ENCODE measurements around the gene SPACA5. TPM values are rescaled to one million over a fixed set of nuclear protein-coding genes. Genes with fewer than 3 reads are reported as not detected.

The SPACA5 gene
- total and polyA plus RNA-seq, 9 of the 15 experiments (the other 6 are each of a cell fraction or from before 2014, with no cell fraction given), result not detected

DNA sequence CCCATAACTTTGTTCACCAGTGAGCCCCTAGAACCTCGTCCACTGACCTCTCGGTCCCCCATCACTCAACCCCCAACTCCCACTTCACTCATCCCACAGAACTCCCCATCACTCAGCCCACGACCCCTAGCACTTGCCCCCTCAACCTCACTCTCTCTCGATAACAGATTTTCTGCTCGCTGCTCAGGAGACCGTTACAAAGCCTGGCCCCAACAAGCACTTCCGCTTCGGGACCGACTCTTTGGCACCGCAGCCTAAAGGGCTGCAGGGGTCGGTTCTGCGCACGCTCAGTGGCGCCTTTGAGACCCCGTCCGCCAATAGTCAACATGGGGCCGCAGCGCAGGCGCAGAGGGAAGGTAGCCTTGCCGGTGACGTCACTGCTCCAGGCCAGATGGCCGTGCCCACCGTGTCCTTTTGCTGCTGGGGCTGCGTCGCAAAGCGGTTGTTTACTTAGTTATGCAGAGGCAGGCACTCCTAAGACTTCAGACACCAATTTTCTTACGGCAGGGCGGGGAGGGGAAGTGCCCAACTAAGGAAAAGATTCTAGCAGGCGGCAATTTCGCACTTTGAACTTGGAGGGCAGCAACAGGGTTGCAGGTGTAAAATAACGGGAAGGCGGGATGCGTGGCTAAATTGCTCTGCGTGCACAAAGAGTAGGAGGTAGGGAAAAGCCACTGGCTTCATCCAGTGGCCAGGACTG lies 2.9 kb upstream of the SPACA5 start, which contains the start of gene ZNF182:
ZNF182 (minus strand) TSS at position 232 of the 700 bp plus-strand sequence. CDS start 1,380 bp downstream, outside the sequence.
- Histone ChIP-seq H3K4me3 (peak within 1 kb of the TSS; percentile 57), H3K9ac (ENCODE audit: insufficient read depth in 1 of 2, low read depth in 2 of 2, low read length in 2 of 2) (peak within 1 kb of the TSS; percentile 75 to 81), H3K4me2 (ENCODE audit: insufficient read depth, low read length) (peak within 1 kb of the TSS; percentile 72), H2AFZ (ENCODE audit: low read depth, low read length) (peak within 1 kb of the TSS; percentile 88), H4K20me1 (replicated peaks; ENCODE audit: control insufficient read depth, insufficient read depth, low read length) (no peaks in the 10 kb centered on the region), H3K9me1 (ENCODE audit: control insufficient read depth, insufficient read depth, low read length) (no peaks in the 10 kb centered on the region), H3K27me3 (ENCODE audit: control insufficient read depth in 2 of 2, insufficient read depth in 2 of 2, low read length in 2 of 2) (no peaks in the 10 kb centered on the region), H3K9me3 (replicated peaks; ENCODE audit: control insufficient read depth, insufficient read depth, low read depth, low read length) (no peaks in the 10 kb centered on the region), H3K4me1 (replicated peaks in 1 of 2; ENCODE audit: control insufficient read depth in 2 of 2, insufficient read depth in 2 of 2, low read length in 2 of 2) (peaks cover 2 to 7% of the 10 kb centered on the region in 2 experiments; a peak in 3 of 5 replicates), H3K27ac (ENCODE audit: extremely low read depth, low read depth, low read length) (peak within 1 kb of the TSS; percentile 62), H3K36me3 (ENCODE audit: control insufficient read depth, insufficient read depth, low read length) (no peaks in the 10 kb centered on the region; the same call in 2 of the 3 replicates), H3K79me2 (ENCODE audit: control insufficient read depth, insufficient read depth, low read length) (peaks cover 14% of the 10 kb centered on the region)
- ChIA-PET CTCF (ENCODE audit: low intra/inter-chr PET ratio) (no interaction called here), POLR2A (no interaction called here)
- in situ Hi-C loops (cut with MboI) (no loop called here), intact Hi-C loops (cut with micrococcal nuclease) (no loop called here)
- FAIRE-seq (peak; percentile 77), ATAC-seq (peak; percentile 98), DNase-seq (ENCODE audit: extremely low read depth in 1 of 4, low spot score in 3 of 4) (peak; percentile 89 to 93 (median 90))
- 11% methylated on average over 29 of the region's 34 CpGs for WGBS (ENCODE audit: insufficient coverage, low coverage, missing lambda C conversion rate)
- BruUV-seq (replicated peaks), result no TSS peak
- peak; percentile 50; the same call in 1 of the 2 replicates for TF ChIP-seq PML (IDR thresholded peaks at IDR 0.05; ENCODE audit: low read length)
- 0 out of 2 replicates have a peak, but pooled peaks have one; percentile 40 for TF ChIP-seq DPF2 (IDR thresholded peaks at IDR 0.05)
- TF ChIP-seq CREM (IDR thresholded peaks at IDR 0.05; ENCODE audit: low read depth), result peak; percentile 94
- no peak for TF ChIP-seq GTF2A2 (tag; IDR thresholded peaks at IDR 0.05)
- TF ChIP-seq, protein P1, sequence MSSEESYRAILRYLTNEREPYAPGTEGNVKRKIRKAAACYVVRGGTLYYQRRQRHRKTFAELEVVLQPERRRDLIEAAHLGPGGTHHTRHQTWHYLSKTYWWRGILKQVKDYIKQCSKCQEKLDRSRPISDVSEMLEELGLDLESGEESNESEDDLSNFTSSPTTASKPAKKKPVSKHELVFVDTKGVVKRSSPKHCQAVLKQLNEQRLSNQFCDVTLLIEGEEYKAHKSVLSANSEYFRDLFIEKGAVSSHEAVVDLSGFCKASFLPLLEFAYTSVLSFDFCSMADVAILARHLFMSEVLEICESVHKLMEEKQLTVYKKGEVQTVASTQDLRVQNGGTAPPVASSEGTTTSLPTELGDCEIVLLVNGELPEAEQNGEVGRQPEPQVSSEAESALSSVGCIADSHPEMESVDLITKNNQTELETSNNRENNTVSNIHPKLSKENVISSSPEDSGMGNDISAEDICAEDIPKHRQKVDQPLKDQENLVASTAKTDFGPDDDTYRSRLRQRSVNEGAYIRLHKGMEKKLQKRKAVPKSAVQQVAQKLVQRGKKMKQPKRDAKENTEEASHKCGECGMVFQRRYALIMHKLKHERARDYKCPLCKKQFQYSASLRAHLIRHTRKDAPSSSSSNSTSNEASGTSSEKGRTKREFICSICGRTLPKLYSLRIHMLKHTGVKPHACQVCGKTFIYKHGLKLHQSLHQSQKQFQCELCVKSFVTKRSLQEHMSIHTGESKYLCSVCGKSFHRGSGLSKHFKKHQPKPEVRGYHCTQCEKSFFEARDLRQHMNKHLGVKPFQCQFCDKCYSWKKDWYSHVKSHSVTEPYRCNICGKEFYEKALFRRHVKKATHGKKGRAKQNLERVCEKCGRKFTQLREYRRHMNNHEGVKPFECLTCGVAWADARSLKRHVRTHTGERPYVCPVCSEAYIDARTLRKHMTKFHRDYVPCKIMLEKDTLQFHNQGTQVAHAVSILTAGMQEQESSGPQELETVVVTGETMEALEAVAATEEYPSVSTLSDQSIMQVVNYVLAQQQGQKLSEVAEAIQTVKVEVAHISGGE (CRISPR knock-in tag; IDR thresholded peaks at IDR 0.05), result peak in 1 of 3 experiments; percentile 41; a peak in 1 of 6 replicates
- TF ChIP-seq ZNF23 (CRISPR knock-in tag; IDR thresholded peaks at IDR 0.05), result no peak
- TF ChIP-seq COPS2 (conservative IDR thresholded peaks at IDR 0.05), result no peak
- TF ChIP-seq JUND (IDR thresholded peaks at IDR 0.05; ENCODE audit: borderline replicate concordance, low read depth, low read length), result peak; percentile 84
- peak; percentile 64; the same call in 2 of the 3 replicates for TF ChIP-seq JUND (tag; IDR thresholded peaks at IDR 0.05; ENCODE audit: borderline replicate concordance, low read depth, low read length)
- TF ChIP-seq ARID1B (IDR thresholded peaks at IDR 0.05), result peak; percentile 29; the same call in 1 of the 2 replicates
- TF ChIP-seq HDAC1 (IDR thresholded peaks at IDR 0.05), result peak in 1 of 2 experiments; percentile 76; a peak in 2 of 4 replicates
- peak; percentile 78 for TF ChIP-seq BCOR (IDR thresholded peaks at IDR 0.05)
- peak; percentile 84 for TF ChIP-seq SUPT5H (IDR thresholded peaks at IDR 0.05)
- 0 out of 2 replicates have a peak, but pooled peaks have one; percentile 21 for TF ChIP-seq HDAC2 (IDR thresholded peaks at IDR 0.05)
- TF ChIP-seq SIX5 (IDR thresholded peaks at IDR 0.05; ENCODE audit: borderline replicate concordance in 1 of 2, insufficient read depth in 1 of 2, low read depth in 1 of 2, low read length in 2 of 2), result peak in 1 of 2 experiments; percentile 23; a peak in 1 of 4 replicates
- TF ChIP-seq MTA3 (IDR thresholded peaks at IDR 0.05; ENCODE audit: borderline replicate concordance), result peak; percentile 10; the same call in 1 of the 2 replicates
- TF ChIP-seq, protein P2, sequence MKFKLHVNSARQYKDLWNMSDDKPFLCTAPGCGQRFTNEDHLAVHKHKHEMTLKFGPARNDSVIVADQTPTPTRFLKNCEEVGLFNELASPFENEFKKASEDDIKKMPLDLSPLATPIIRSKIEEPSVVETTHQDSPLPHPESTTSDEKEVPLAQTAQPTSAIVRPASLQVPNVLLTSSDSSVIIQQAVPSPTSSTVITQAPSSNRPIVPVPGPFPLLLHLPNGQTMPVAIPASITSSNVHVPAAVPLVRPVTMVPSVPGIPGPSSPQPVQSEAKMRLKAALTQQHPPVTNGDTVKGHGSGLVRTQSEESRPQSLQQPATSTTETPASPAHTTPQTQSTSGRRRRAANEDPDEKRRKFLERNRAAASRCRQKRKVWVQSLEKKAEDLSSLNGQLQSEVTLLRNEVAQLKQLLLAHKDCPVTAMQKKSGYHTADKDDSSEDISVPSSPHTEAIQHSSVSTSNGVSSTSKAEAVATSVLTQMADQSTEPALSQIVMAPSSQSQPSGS (CRISPR knock-in tag; IDR thresholded peaks at IDR 0.05), result peak; percentile 71; the same call in 1 of the 2 replicates

Data from K562 (cell line).